SH-SY5Y (cell line): ENCODE data around the gene UBE2E1.

Experiments used
- GATA2 ChIP-seq: IDR thresholded peaks from 2 replicates; pipeline ENCODE4 v1.6.1; 2011; ENCODE audit warnings: mild to moderate bottlenecking, low read depth, low read length
- GATA3 ChIP-seq: IDR thresholded peaks from 2 replicates; pipeline ENCODE4 v1.6.1; 2011; ENCODE audit warnings: low read depth, mild to moderate bottlenecking, low read length, moderate library complexity

Gene UBE2E1

DNA sequence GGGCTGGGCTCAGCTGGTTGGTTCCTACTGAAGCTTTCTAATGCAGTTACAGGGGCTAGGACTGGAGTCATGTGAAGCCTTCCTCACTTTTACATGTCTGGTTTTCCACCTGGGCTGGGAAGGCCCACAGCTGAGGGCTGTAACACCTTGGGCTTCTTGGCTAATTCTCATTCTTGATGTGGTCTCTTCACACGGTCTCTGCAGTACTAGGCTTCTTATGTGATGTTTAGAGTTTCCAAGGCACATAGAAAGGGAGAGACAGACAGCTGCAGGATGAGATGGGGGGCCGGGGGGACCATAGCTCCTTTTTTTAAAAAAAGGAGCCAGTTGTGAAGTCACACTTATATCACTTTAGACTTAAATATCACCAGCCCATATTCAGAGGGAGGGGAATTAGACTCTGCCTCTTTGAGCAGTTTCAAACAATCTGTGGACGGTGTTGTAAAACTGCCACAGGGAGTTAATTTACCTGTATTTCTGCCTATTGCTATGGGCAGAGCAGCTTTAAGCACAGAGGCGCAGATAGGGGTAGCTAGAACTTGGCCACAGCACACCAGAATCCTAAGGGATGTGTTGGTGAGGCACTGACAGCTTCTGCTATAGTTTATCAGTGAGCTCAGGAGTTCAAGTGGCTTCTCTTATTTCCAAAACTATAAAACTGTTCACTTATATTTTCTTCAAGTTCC is 64.4 kb downstream of the UBE2E1 start:
- TF ChIP-seq GATA3, result no peak
- TF ChIP-seq GATA2, result no peak

DNA sequence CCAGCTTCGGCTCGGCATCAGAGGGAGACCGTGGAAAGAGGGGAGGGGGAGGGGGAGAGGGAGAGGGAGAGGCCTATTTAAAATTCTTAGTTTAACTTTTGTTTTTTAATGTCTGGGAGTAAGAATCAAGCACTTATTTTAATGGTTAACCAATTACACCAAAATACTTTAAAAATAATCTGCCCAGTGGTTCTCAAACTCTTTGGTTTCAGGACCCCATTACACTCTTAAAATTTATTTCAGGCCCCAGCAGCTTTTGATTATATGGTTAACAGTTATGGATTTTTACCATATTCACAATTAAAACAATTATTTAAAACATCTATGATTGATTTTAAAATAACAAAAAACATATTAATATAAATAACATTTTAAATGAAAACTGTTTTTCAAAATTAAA is 66.6 kb downstream of the UBE2E1 start:
- TF ChIP-seq GATA2 (no peak), GATA3 (no peak)

DNA sequence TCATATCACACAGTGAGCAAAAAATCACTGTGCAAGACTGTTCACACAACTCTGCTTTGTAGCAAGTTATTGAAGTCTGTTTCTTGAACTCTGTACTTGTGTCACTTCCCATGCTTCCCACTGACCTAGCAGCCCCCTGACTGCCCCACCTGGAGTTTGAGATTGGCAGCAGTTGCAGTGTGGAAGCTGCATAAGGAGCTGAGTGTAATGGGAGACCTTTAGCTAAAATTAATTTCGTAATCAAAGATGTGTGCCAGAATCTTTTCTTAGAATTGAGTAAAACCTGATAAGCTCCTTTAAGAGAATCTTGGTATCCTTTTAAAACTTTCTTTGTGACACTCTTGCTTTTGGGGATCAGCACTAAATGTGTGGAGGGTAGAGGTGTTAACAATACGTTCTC is 68.2 kb downstream of the UBE2E1 start:
- TF ChIP-seq GATA3, result no peak
- no peak for TF ChIP-seq GATA2

DNA sequence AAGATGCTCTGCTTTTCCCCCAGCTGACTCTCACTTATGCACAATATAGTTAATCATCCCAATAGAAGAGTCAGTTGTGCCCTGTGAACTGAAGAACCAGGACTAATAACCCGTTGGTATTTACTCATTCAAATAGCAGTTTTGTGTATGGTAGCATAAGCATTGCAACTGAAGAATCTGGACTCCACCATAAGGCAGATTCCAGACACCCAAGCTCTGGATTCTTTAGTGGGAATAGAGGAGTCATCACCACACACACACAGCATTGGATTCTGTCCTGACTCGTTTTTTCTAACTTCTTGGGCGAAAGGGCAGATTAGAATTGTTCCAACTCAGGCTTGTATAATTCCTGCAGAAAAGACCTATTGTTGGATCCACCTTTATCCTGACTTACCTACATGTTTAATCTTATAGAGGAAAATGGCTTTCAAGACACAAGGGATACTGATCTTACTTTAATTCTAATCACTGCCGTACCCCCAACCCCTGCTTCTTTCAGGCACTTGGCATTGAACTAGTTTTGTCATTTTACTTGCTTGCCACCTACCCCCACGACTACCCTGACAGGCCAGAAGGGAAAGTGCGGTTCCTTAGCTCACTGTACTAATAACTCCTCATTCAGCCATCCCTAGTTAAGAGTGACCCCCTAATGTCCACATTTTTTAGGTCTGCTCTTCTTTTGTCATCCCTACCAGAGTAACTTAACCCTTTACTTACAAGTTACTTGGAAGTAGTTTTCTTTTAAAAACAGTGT is 68.8 kb downstream of the UBE2E1 start:
- TF ChIP-seq GATA3 (no peak), GATA2 (no peak)

DNA sequence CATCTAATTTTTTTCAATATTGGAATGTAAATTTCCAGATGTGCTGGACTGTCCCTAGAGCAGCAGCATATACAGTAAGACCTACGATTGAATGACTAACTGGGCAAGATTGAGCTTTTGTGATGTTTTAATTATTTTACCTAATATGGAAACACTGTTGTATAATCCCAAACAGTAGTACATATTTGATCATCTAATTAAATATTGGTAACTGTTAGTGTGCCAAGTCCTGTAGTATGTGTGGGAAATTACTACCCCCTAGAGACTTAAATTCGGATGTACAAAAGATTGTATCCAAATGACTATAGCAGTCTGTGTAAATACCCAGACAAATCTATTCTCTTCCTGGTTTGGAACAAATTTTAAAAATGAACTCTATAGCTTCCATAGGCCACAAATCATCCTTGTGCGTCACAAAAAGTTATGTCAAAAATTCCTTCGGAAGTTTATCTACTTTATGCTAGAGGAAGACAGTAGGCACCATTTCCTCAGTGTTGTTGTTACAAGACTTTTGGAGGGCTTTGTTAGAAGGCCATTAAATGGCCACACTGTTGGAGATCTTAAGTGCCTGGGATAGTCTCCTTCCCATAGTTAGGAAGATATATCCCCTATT is 69.5 kb downstream of the UBE2E1 start:
- no peak for TF ChIP-seq GATA3
- TF ChIP-seq GATA2, result no peak

DNA sequence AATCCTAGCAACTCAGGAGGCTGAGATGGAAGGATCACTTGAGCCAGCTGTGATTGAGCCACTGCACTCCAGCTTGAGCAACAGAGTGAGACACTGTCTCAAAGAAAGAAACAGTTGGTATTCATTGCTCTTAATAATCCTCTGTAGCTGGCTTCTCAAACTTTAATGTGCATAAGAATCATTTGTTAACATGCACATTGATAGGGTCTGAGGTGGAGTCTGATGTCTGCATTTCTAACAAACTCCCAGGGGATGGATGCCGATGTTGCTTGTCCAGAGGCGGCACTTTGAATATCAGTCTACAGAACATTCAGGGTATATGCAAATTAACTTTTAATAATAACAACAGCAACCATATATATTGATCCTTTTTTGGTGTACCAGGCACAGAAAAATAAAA is 71.2 kb downstream of the UBE2E1 start:
- no peak for TF ChIP-seq GATA3
- no peak for TF ChIP-seq GATA2

DNA sequence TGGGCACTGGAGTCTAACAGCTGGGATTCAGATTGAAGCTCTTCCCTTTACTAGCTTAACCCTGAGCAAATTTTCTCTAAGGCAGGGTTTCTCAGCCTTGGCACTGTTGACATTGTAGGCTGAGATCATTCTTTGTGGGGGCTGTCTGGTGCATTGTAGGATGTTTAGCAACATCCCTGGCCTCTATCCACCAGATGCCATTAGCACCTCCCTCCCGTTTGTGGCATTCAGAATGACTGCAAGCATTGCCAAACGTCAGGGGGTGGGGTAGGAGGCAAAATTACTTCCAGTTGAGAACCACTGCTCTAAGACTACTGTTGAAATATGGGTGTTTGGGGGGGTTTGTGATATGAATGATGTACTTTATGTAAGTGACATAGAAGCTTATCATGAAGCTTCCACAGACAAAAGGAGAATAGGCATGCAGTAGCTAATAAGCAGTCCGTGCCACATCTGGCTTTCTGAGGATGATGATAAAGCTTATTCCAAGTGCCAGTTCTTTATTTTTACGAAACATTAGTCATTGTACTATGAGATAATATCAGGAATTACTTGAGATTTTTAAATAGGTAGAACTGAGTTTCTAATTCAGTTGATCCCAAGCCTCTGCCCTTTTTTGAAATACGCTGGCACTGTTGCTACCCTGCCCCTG is 71.7 kb downstream of the UBE2E1 start:
- TF ChIP-seq GATA2 (no peak), GATA3 (no peak)

DNA sequence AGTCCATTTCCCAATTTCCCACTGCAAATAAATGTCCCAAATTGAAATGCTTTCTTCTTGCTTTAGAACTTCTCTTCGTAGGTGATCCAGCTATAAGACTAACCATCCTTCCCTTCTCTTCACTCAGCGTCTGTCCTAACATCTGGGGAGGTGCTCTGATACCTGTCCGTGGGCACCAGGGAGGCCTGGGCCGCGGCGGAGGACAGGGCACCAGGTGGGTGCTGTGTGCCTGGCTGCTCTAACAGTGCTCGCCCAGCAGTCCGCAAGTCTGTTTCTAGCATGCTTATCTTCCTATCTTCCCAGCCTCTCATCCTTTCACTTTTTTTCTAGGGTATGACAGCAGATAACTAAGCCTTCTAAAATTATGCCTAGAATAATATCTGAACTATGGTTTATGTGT is 73.7 kb downstream of the UBE2E1 start:
- TF ChIP-seq GATA2 (peak; percentile 41; the same call in 1 of the 2 replicates), GATA3 (no peak)

DNA sequence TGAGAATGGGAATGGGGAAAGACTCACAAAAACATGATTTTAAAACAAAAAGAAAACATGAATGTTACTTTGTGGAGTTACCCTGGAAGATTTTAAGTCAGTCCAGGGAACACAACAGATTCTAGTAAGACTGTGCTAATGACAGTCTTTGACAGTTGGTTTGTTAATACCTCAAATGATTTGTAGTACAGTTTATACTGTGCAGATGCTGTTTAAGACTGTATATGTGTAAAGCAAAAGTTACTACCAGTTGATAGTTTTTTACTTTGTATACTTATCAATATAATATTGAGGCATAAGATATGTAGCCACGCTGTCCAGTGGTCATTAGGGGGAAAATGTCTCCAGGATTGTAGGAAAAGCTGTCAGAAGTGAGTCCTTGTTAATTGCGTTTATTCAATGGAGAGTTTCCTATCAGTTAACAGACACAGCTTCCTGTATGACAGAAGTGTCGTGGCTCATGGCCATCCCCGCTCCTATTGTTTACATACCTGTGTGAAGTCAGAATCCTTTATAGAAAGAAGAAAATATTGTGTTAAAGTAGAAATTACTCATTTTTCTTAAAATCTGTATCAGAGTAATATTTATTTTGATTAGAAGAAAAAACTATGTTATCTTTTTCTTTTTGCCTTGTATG is 75.1 kb downstream of the UBE2E1 start:
- TF ChIP-seq GATA3 (no peak), GATA2 (no peak)

DNA sequence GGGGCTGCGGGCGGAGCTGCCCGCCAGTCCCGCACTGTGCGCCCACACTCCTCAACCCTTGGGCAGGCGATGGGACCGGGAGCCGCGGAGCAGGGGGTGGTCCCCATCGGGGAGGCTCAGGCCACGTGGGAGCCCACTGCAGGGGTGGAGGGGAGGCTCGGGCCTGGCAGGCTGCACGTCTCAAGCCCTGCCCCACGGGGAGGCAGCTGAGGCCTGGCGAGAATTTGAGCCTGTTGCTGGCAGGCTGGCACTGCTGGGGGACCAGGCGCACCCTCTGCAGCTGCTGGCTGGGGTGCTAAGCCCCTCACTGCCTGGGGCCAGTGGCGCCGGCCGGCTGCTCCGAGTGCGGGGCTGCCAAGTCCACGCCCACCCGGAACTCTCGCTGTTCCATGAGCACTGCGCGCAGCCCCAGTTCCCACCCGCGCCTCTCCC is 76.7 kb downstream of the UBE2E1 start:
- no peak for TF ChIP-seq GATA3
- TF ChIP-seq GATA2, result no peak

DNA sequence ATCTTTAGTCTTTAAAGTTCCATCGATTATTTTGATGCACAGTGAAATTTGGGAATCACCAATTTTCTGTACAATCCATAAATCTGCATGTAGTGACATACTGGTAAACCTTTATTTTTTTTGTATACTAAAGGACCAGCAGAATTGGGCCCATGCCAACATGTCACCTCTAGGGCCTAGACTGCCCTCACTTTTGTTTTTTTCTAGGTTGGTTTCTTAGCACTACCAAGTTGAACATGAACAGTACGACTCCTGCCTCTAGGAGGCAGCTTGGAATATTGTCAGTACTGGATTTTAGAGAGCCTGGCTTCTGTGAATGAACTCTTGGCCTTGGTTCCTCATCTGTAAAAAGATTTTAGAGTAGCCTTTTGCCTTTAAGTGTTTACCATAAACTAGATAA is 78.7 kb downstream of the UBE2E1 start:
- TF ChIP-seq GATA3 (no peak), GATA2 (no peak)

DNA sequence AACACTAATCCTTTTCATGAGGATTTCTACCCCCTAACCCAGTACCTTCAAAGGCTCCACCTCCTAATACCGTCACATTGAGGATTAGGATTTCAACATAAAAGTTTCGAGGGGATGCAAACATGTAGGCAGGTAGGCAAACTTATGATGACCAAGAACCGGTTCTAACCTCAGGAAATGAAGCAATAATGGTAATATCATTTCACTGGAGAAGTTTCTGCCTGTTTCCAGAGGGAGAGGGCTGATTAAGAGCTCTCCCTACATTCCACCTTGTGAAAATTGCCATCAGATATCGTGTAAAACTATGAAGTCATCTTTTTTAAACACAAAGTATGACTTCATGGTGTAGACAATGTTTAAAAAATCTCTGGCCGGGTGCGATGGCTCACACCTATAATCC is 79.5 kb downstream of the UBE2E1 start:
- TF ChIP-seq GATA2 (no peak), GATA3 (no peak)

DNA sequence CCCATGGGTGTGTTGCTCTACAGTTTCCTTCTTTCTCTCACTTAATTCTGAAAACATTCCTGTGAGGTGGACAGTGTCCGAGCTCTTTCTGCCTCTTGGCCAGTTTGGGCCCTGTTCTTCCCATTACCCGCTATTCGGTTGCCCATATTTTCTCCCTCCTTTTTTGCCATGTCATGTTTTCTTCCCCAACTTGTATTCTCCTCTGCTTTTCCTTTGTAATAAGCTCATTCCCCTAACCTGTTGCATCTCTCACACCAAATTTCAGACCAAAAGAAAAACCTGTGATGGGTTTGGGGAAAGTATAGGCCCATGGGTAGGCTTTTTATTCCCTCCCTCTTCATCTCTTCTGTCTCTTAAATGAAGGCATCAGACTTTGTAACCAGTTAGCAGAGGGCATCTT is 80.6 kb downstream of the UBE2E1 start:
- TF ChIP-seq GATA3 (no peak), GATA2 (no peak)
